HL-60 (cell line): ENCODE data around the gene ARMH2.
"Not testable (repeated sequence)": the region's sequence is repeated elsewhere in the genome, so short reads cannot be mapped to it uniquely, and the experiment has no call there.

Experiments
- CTCF ChIP-seq: IDR thresholded peaks from one replicate; pipeline ENCODE4 v1.5.1; 2011; ENCODE audit warnings: low read length, control low read depth, inconsistent platforms; ENCODE audit not compliant: insufficient read depth
- GABPA ChIP-seq: IDR thresholded peaks from 2 replicates; pipeline ENCODE4 v1.6.1; 2012; ENCODE audit warnings: low read depth
- POLR2AphosphoS5 ChIP-seq: IDR thresholded peaks from 2 replicates; pipeline ENCODE4 v1.6.1; 2012; ENCODE audit warnings: low read depth
- REST ChIP-seq: IDR thresholded peaks from 2 replicates; pipeline ENCODE4 v1.6.1; 2012; ENCODE audit warnings: low read depth; ENCODE audit not compliant: insufficient replicate concordance
- SPI1 ChIP-seq: IDR thresholded peaks from 2 replicates; pipeline ENCODE4 v1.6.1; 2012; ENCODE audit warnings: low read depth, mild to moderate bottlenecking, borderline replicate concordance

DNA sequence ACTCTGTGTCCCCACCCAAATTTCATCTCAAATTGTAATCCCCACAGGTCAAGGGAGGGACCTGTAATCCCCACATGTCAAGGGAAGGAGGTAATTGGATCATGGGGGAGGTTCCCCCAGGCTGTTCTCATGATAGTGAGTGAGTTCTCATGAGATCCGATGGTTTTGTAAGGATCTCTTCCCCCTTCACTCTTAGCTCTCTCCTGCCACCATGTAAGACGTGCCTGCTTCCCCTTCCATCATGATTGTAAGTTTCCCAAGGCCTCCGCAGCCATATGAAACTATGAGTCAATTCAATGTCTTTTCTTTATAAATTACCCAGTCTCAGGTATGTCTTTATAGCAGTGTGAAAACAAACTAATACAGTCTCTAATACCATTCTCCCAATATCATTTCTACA lies 47.8 kb downstream of the ARMH2 start:
- TF ChIP-seq CTCF, POLR2AphosphoS5, REST, SPI1, GABPA: not testable (repeated sequence)
